K562 (cell line): ENCODE results near the gene SRRT. TPM values are rescaled to one million over a fixed set of nuclear protein-coding genes. Genes with fewer than 3 reads are reported as not detected.

Source experiments
- CBFA2T3 ChIP-seq: fragments of 450-650 bp; IDR thresholded peaks from 2 replicates; pipeline ENCODE4 v1.6.1; 2017
- CBFB ChIP-seq: sonication (generic); formaldehyde crosslinking; IDR thresholded peaks from 2 replicates; pipeline ENCODE4 v1.4.0; 2020; ENCODE audit warnings: mild to moderate bottlenecking, missing genetic modification reagents
- CC2D1A ChIP-seq: fragments of 450-650 bp; IDR thresholded peaks from 2 replicates; pipeline ENCODE4 v1.6.1; 2017; ENCODE audit warnings: mild to moderate bottlenecking
- ETV6 ChIP-seq, 3 experiments: fragments of 150-350 bp in 1 of 3; sonication (generic) in 1 of 3; formaldehyde crosslinking in 1 of 3; IDR thresholded peaks; 2 replicates each; pipeline versions ENCODE4 v1.6.1 to v1.8.0; 2014 to 2022; ENCODE audit warnings: borderline replicate concordance in 2 of 3, low read depth in 2 of 3, antibody characterized with exemption in 1 of 3, low read length in 1 of 3, mild to moderate bottlenecking in 1 of 3, missing genetic modification reagents in 1 of 3
- FOS ChIP-seq: IDR thresholded peaks from 3 replicates; pipeline ENCODE4 v1.6.1; 2011; ENCODE audit not compliant: insufficient read length; ENCODE audit errors: extremely low read depth
- KAT8 ChIP-seq: fragments of 450-650 bp; IDR thresholded peaks from 2 replicates; pipeline ENCODE4 v1.6.1; 2016; ENCODE audit warnings: low read depth, mild to moderate bottlenecking
- KLF13 ChIP-seq: fragments of 450-650 bp; IDR thresholded peaks from 2 replicates; pipeline ENCODE4 v1.6.1; 2016; ENCODE audit warnings: missing genetic modification characterization, low read depth, mild to moderate bottlenecking, missing compliant biosample characterization, moderate library complexity, borderline replicate concordance
- MAFG ChIP-seq: fragments of 450-650 bp; conservative IDR thresholded peaks from 2 replicates; pipeline ENCODE4 v1.6.1; 2016; ENCODE audit warnings: missing genetic modification characterization, missing compliant biosample characterization
- MBD1 ChIP-seq: fragments of 250-450 bp; sonication (Bioruptor Pico); IDR thresholded peaks from 2 replicates; pipeline ENCODE4 v1.8.0; 2022; ENCODE audit warnings: inconsistent platforms
- MTA1 ChIP-seq: fragments of 450-650 bp; IDR thresholded peaks from 2 replicates; pipeline ENCODE4 v1.6.1; 2017; ENCODE audit warnings: borderline replicate concordance
- NCOA4 ChIP-seq: fragments of 450-650 bp; IDR thresholded peaks from 2 replicates; pipeline ENCODE4 v1.6.1; 2018; ENCODE audit warnings: mild to moderate bottlenecking; ENCODE audit not compliant: partially characterized antibody
- NEUROD1 ChIP-seq: fragments of 150-350 bp; IDR thresholded peaks from 2 replicates; pipeline ENCODE4 v1.6.1; 2014; ENCODE audit warnings: borderline replicate concordance, low read length, low read depth; ENCODE audit not compliant: partially characterized antibody
- PHB2 ChIP-seq: fragments of 450-650 bp; IDR thresholded peaks from 2 replicates; pipeline ENCODE4 v1.6.1; 2017; ENCODE audit warnings: low read depth
- POLR2AphosphoS5 ChIP-seq: IDR thresholded peaks from 2 replicates; pipeline ENCODE4 v1.6.1; 2011; ENCODE audit warnings: mild to moderate bottlenecking, low read depth, low read length, moderate library complexity; ENCODE audit not compliant: control insufficient read depth, insufficient read depth
- PURB ChIP-seq: sonication (generic); formaldehyde crosslinking; IDR thresholded peaks from 2 replicates; pipeline ENCODE4 v1.9.0; 2021; ENCODE audit warnings: low read depth, mild to moderate bottlenecking, missing genetic modification reagents
- RAD51 ChIP-seq: fragments of 450-650 bp; IDR thresholded peaks from 2 replicates; pipeline ENCODE4 v1.7.1; 2016; ENCODE audit warnings: low read depth, mild to moderate bottlenecking, borderline replicate concordance
- RBM14 ChIP-seq: fragments of 200-400 bp; formaldehyde crosslinking; IDR thresholded peaks from 2 replicates; pipeline ENCODE4 v1.6.1; 2018; ENCODE audit warnings: low read depth, mild to moderate bottlenecking, low read length, moderate library complexity, borderline replicate concordance; ENCODE audit not compliant: insufficient read depth
- SIN3B ChIP-seq: fragments of 450-650 bp; IDR thresholded peaks from 2 replicates; pipeline ENCODE4 v1.6.1; 2017; ENCODE audit warnings: low read depth, mild to moderate bottlenecking, moderate library complexity
- SMAD4 ChIP-seq: fragments of 250-450 bp; sonication (Bioruptor Pico); conservative IDR thresholded peaks from 2 replicates; pipeline ENCODE4 v1.8.0; 2021; ENCODE audit warnings: inconsistent platforms, mild to moderate bottlenecking, moderate library complexity
- SMARCE1 ChIP-seq: fragments of 450-650 bp; IDR thresholded peaks from 2 replicates; pipeline ENCODE4 v1.7.1; 2016; ENCODE audit warnings: mild to moderate bottlenecking
- ZEB2 ChIP-seq: fragments of 450-650 bp; IDR thresholded peaks from 2 replicates; pipeline ENCODE4 v1.6.1; 2016
- ZNF224 ChIP-seq: sonication (generic); formaldehyde crosslinking; IDR thresholded peaks from 2 replicates; pipeline ENCODE4 v1.8.0; 2022; ENCODE audit warnings: mild to moderate bottlenecking, missing genetic modification reagents
- ZNF232 ChIP-seq: sonication (generic); formaldehyde crosslinking; IDR thresholded peaks from 2 replicates; pipeline ENCODE4 v1.8.0; 2022; ENCODE audit warnings: mild to moderate bottlenecking, missing genetic modification reagents
- ZNF586 ChIP-seq: fragments of 450-650 bp; formaldehyde crosslinking; conservative IDR thresholded peaks from 2 replicates; pipeline ENCODE4 v1.4.0; 2020; ENCODE audit warnings: mild to moderate bottlenecking, moderate library complexity
- ZNF644 ChIP-seq: fragments of 200-800 bp; sonication (Bioruptor generic); IDR thresholded peaks from 2 replicates; pipeline ENCODE4 v1.6.1; 2016; ENCODE audit warnings: low read depth, missing genetic modification characterization, missing compliant biosample characterization
- ZNF695 ChIP-seq: fragments of 450-650 bp; formaldehyde crosslinking; IDR thresholded peaks from 2 replicates; pipeline ENCODE4 v1.4.0; 2020; ENCODE audit warnings: mild to moderate bottlenecking, moderate library complexity
- ZNF766 ChIP-seq: fragments of 200-800 bp; sonication (Bioruptor generic); conservative IDR thresholded peaks from 2 replicates; pipeline ENCODE4 v1.6.1; 2016; ENCODE audit warnings: missing genetic modification characterization, missing compliant biosample characterization
- ZNF785 ChIP-seq: fragments of 250-450 bp; sonication (Bioruptor Pico); IDR thresholded peaks from 2 replicates; pipeline ENCODE4 v1.4.0; 2020; ENCODE audit warnings: mild to moderate bottlenecking
- ZSCAN29 ChIP-seq: fragments of 450-650 bp; IDR thresholded peaks from 2 replicates; pipeline ENCODE4 v1.6.1; 2017
- polyA plus RNA-seq, 8 experiments: library from polyadenylated mRNA; depleted of rRNA in 4 of 8; stranded (reverse) in 5 of 8; unstranded in 3 of 8; fragments of >200 nt; fragmentation: Nextera tagmentation in 2 of 8; fragmentation: Illumina TruSeq in 1 of 8; extraction: Ambion mirVana in 2 of 8; extraction: Trizol in 1 of 8; gene quantifications; 2 replicates each; pipeline versions ENCODE4 v1.2.1 to v1.2.3, GENCODE V29; 2011 to 2014; ENCODE audit warnings: inconsistent platforms in 1 of 8, missing spikeins in 1 of 8
- total RNA-seq, 7 experiments: library from RNA; depleted of rRNA in 6 of 7; stranded (reverse); fragments of >200 nt in 6 of 7; fragmentation: Illumina TruSeq in 2 of 7; extraction: Trizol in 2 of 7; gene quantifications; 2 replicates each; pipeline versions ENCODE4 v1.2.1 to v1.2.3, GENCODE V29; 2011 to 2021; ENCODE audit warnings: low replicate concordance in 1 of 7
- TF ChIP-seq, protein P1 (sequence below): sonication (generic); formaldehyde crosslinking; IDR thresholded peaks from 2 replicates; pipeline ENCODE4 v1.8.0; 2023; ENCODE audit warnings: mild to moderate bottlenecking, missing genetic modification reagents

The SRRT gene
- total and polyA plus RNA-seq, 9 of the 15 experiments (the other 6 are each of a cell fraction or from before 2014, with no cell fraction given) = 10.3 to 263 (median 84.4) TPM

DNA sequence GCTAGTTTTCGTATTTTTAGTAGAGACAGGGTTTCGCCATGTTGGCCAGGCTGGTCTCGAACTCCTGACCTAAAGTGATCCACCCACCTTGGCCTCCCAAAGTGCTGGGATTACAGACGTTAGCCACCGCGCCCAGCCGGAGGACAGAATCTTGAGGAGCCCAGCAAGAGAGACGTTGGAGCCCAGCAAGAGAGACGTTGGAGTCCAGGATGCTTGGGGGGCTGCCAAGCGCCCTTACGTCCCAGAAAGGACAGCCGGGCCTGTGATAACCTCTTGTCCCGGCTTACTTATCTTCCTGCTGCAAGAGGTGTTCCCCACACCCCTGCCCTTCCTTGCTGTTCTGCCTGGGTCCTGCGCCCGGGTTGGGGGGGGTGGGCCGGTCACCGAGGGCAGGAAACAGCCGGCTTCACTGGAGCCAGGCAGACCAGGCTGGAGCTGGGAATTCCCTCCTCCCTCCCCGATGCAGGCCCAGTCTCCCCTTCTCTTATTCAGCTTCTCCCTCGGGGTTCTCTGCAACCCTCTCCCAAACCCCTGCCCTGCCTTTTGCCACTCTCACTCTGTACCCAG, 45.7 kb upstream of the SRRT start (continued):
- TF ChIP-seq, protein P1, sequence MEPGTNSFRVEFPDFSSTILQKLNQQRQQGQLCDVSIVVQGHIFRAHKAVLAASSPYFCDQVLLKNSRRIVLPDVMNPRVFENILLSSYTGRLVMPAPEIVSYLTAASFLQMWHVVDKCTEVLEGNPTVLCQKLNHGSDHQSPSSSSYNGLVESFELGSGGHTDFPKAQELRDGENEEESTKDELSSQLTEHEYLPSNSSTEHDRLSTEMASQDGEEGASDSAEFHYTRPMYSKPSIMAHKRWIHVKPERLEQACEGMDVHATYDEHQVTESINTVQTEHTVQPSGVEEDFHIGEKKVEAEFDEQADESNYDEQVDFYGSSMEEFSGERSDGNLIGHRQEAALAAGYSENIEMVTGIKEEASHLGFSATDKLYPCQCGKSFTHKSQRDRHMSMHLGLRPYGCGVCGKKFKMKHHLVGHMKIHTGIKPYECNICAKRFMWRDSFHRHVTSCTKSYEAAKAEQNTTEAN (CRISPR knock-in tag) = no peak
- no peak for TF ChIP-seq ETV6 (IDR thresholded peaks at IDR 0.05; ENCODE audit: borderline replicate concordance in 1 of 2, low read depth in 2 of 2, low read length in 1 of 2)
- no peak for TF ChIP-seq ETV6 (CRISPR knock-in tag; IDR thresholded peaks at IDR 0.05; ENCODE audit: borderline replicate concordance)
- no peak for TF ChIP-seq ZNF586 (CRISPR knock-in tag)
- no peak for TF ChIP-seq ZNF785
- TF ChIP-seq NCOA4 = no peak
- no peak for TF ChIP-seq FOS
- TF ChIP-seq KAT8 = no peak
- no peak for TF ChIP-seq ZNF224 (CRISPR knock-in tag)
- TF ChIP-seq MTA1 = no peak
- 0 out of 2 replicates have a peak, but pooled peaks have one; percentile 54 for TF ChIP-seq CBFB (CRISPR knock-in tag)
- no peak for TF ChIP-seq MAFG
- TF ChIP-seq SMARCE1 = peak; percentile 76
- TF ChIP-seq KLF13 = no peak
- TF ChIP-seq ZSCAN29 = no peak
- no peak for TF ChIP-seq MBD1
- TF ChIP-seq PHB2 = peak; percentile 43; the same call in 1 of the 2 replicates
- no peak for TF ChIP-seq ZNF232 (CRISPR knock-in tag)
- no peak for TF ChIP-seq SIN3B
- TF ChIP-seq ZNF644 (tag) = no peak
- TF ChIP-seq SMAD4 (CRISPR knock-in tag) = peak; percentile 80
- no peak for TF ChIP-seq RBM14
- no peak for TF ChIP-seq ZNF695 (CRISPR knock-in tag)
- no peak for TF ChIP-seq RAD51
- TF ChIP-seq CBFA2T3 = peak; percentile 97
- TF ChIP-seq ZEB2 = peak; percentile 56; the same call in 1 of the 2 replicates
- TF ChIP-seq ZNF766 = 0 out of 2 replicates have a peak, but pooled peaks have one; percentile 17
- 0 out of 2 replicates have a peak, but pooled peaks have one; percentile 45 for TF ChIP-seq CC2D1A
- no peak for TF ChIP-seq PURB (CRISPR knock-in tag)
- peak; percentile 93 for TF ChIP-seq POLR2AphosphoS5
- TF ChIP-seq NEUROD1 = no peak
